Measurements from ENCODE around the gene MYL9. TPM values are rescaled to one million over a fixed set of nuclear protein-coding genes. Genes with fewer than 3 reads are reported as not detected.

MYL9 gene
- total RNA-seq, 4 donors from 2014 or later, result 1,087 to 2,842 (median 1,707) TPM

GRCh38 chr20:36574366-36575135, 33.2 kb downstream of the MYL9 start:
- TF ChIP-seq POLR2AphosphoS5 (IDR thresholded peaks at IDR 0.05), result no peak
- no peak for TF ChIP-seq EP300 (IDR thresholded peaks at IDR 0.05)
- TF ChIP-seq CTCF (IDR thresholded peaks at IDR 0.05), result no peak
- peak in 1 of 2 donors; percentile 20 for TF ChIP-seq POLR2A (IDR thresholded peaks at IDR 0.05)
- peaks cover 0 to 47% (median 15%) of the 10 kb centered on the region in 3 donors for H3K4me1 ChIP-seq
- H3K27me3 ChIP-seq, result no peaks in the 10 kb centered on the region
- WGBS, 2 donors (ENCODE audit: low coverage in 1 of 2), result 3% methylated on average over 13 of the region's 69 CpGs; no CpG with 5 or more reads in 1 of the 2 donors
- H3K27ac ChIP-seq, result peak overlapping the region in 3 of 4 donors; percentile 87 to 96 (median 94)
- ATAC-seq, result peak; percentile 33
- H3K4me3 ChIP-seq, result peak overlapping the region; percentile 69 to 93
- no peaks in the 10 kb centered on the region for H3K9me3 ChIP-seq
- peaks cover 0 to 12% of the 10 kb centered on the region in 2 donors for H3K36me3 ChIP-seq

- Histone ChIP-seq H3K4me3 (no peak overlapping the region), H3K9me3 (no peaks in the 10 kb centered on the region), H3K27me3 (no peaks in the 10 kb centered on the region), H3K36me3 (peaks cover 0 to 27% of the 10 kb centered on the region in 2 donors), H3K4me1 (peaks cover 0 to 47% (median 15%) of the 10 kb centered on the region in 3 donors), H3K27ac (peak overlapping the region in 2 of 4 donors; percentile 94 to 96)
- 33 to 67% methylated on average over 1 of the region's 1 CpG for WGBS, 2 donors (ENCODE audit: low coverage in 1 of 2)
- no peak for ATAC-seq
- TF ChIP-seq POLR2AphosphoS5 (IDR thresholded peaks at IDR 0.05) (no peak), POLR2A (IDR thresholded peaks at IDR 0.05) (no peak), EP300 (IDR thresholded peaks at IDR 0.05) (no peak), CTCF (IDR thresholded peaks at IDR 0.05) (no peak)
These were observed 34.7 kb downstream of the MYL9 start for GRCh38 chr20:36576081-36576445.

- 93 to 100% methylated on average over 2 to 3 of the region's 15 CpGs for WGBS, 2 donors (ENCODE audit: low coverage in 1 of 2)
- Histone ChIP-seq H3K27ac (no peak overlapping the region), H3K4me3 (no peak overlapping the region), H3K36me3 (peaks cover 0 to 50% of the 10 kb centered on the region in 2 donors), H3K9me3 (no peaks in the 10 kb centered on the region), H3K4me1 (peaks cover 0 to 29% (median 7%) of the 10 kb centered on the region in 3 donors), H3K27me3 (no peaks in the 10 kb centered on the region)
- TF ChIP-seq POLR2AphosphoS5 (IDR thresholded peaks at IDR 0.05) (no peak), CTCF (IDR thresholded peaks at IDR 0.05) (no peak)
- ATAC-seq, result no peak
These were observed 37.2 kb downstream of the MYL9 start for GRCh38 chr20:36578356-36579041.

GRCh38 chr20:36579996-36580545, 38.8 kb downstream of the MYL9 start:
- peaks cover 0 to 16% (median 7%) of the 10 kb centered on the region in 3 donors for H3K4me1 ChIP-seq
- no peak overlapping the region for H3K27ac ChIP-seq
- H3K27me3 ChIP-seq, result no peaks in the 10 kb centered on the region
- no peak for ATAC-seq
- H3K36me3 ChIP-seq, result peaks cover 0 to 50% of the 10 kb centered on the region in 2 donors
- WGBS, 2 donors (ENCODE audit: low coverage in 1 of 2), result 50 to 64% methylated on average over 1 of the region's 2 CpGs
- no peaks in the 10 kb centered on the region for H3K9me3 ChIP-seq
- TF ChIP-seq CTCF (IDR thresholded peaks at IDR 0.05) (no peak), EP300 (IDR thresholded peaks at IDR 0.05) (no peak), POLR2AphosphoS5 (IDR thresholded peaks at IDR 0.05) (no peak), POLR2A (IDR thresholded peaks at IDR 0.05) (no peak)
- H3K4me3 ChIP-seq, result no peak overlapping the region
